Endothelial cell of hepatic sinusoid (primary cell): ENCODE data around the gene TMEM126A.
"Not testable (repeated sequence)": the region's sequence is repeated elsewhere in the genome, so short reads cannot be mapped to it uniquely, and the experiment has no call there.

Experiments
- in situ Hi-C: cut with HindIII; loops from 2 replicates; pipeline ENCODE4 v1.10.0; 2017; ENCODE audit warnings: low sequenced_read_pairs

The TMEM126A gene

GRCh38 chr11:85656777-85657176 lies 9.0 kb downstream of the TMEM126A start:
- in situ Hi-C loops: no loop called here

GRCh38 chr11:85658180-85658579 lies 10.4 kb downstream of the TMEM126A start:
- in situ Hi-C loops: no loop called here

- in situ Hi-C loops: no loop called here
These were observed 14.4 kb downstream of the TMEM126A start for GRCh38 chr11:85661972-85662664.

- in situ Hi-C loops: no loop called here
These were observed 15.4 kb downstream of the TMEM126A start for GRCh38 chr11:85663080-85663752.

- in situ Hi-C loops: no loop called here
These were observed 16.2 kb downstream of the TMEM126A start for GRCh38 chr11:85663753-85664614.

- in situ Hi-C loops: no loop called here
These were observed 17.1 kb downstream of the TMEM126A start, which contains the start of gene CREBZF for GRCh38 chr11:85664615-85665481. TSS of gene CREBZF (minus strand) at chr11:85665129. CDS start at chr11:85664875, 254 bp downstream.

- in situ Hi-C loops: no loop called here
These were observed 18.0 kb downstream of the TMEM126A start for GRCh38 chr11:85665733-85666132.

GRCh38 chr11:85666687-85667086 lies 18.9 kb downstream of the TMEM126A start:
- in situ Hi-C loops: no loop called here

- in situ Hi-C loops: no loop called here
These were observed 20.4 kb downstream of the TMEM126A start for GRCh38 chr11:85668157-85668556.

- in situ Hi-C loops: not testable (repeated sequence)
These were observed 23.3 kb downstream of the TMEM126A start for GRCh38 chr11:85670949-85671663.

- in situ Hi-C loops: no loop called here
These were observed 24.5 kb downstream of the TMEM126A start for GRCh38 chr11:85672105-85672902.

GRCh38 chr11:85673393-85673792 lies 25.6 kb downstream of the TMEM126A start:
- in situ Hi-C loops: no loop called here

GRCh38 chr11:85679576-85679975 lies 31.8 kb downstream of the TMEM126A start:
- in situ Hi-C loops: loop anchor here (5.0 kb wide), 1 partner anchor 78 kb away; no protein-coding TSS in a partner anchor

- in situ Hi-C loops: no loop called here
These were observed 33.1 kb downstream of the TMEM126A start for GRCh38 chr11:85680897-85681296.

GRCh38 chr11:85682330-85683305 lies 34.9 kb downstream of the TMEM126A start:
- in situ Hi-C loops: no loop called here

GRCh38 chr11:85685125-85685819 lies 37.5 kb downstream of the TMEM126A start:
- in situ Hi-C loops: no loop called here

GRCh38 chr11:85685820-85686459 lies 38.2 kb downstream of the TMEM126A start, which contains the start of gene CCDC89:
TSS of gene CCDC89 (minus strand) at chr11:85686195. CDS start at chr11:85686130, 65 bp downstream.
- in situ Hi-C loops: no loop called here
